CD4-positive, alpha-beta T cell treated with Interleukin-2 at 100 ng/mL for 4 hours (primary cell): Measurements from ENCODE around the gene PBXIP1.

Experiments used
- DNase-seq: peaks from one replicate; pipeline ENCODE4 v3.0.0-alpha.2; 2020; ENCODE audit warnings: low spot score

The PBXIP1 gene

DNA sequence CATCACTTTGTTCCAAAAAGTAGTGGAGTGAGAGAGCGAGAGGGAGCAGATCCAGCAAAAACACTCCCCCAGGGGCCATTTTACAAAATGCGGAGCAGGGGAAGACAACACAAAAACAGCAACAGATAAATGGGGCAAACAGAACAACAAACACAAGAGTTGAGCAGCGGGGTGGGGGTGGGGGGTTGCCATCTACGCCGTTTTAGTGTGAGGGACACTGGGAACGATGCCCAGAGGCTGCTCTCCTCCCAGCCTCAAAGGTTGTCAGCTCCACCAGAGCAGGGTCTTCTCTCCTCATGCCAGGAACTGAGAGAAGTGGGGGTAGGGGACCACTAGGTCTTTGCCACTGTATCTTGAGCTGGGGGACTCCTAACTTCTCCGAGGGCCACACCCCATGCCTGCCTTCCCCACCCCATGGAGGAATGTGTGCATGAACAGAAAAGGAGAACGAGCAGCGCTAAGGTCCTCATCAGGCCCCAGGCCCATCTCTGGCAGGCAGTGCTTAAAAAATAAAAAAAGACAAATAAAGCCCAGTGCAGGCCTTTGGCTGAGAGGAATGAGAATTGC is 1.3 kb upstream of the PBXIP1 start:
- no peak for DNase-seq

DNA sequence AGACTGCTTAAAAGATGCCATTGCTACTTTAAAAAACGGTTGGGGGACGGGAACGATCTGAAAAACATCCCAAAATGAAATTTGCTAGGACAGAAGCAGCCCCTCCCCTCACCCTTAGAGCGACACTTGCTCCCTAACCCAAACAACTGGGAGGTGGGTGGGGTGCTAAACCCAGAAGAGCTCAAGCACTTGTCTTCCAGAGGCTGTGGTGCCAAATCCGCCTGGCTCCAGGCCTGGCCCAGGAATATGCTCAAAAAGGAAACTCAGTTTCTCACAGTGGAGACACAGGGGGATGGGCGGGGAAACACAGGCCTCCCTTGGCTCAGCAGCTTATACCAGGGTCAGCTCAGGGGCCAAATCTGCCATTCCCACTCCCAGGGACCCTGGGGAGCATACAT is 644 bp upstream of the PBXIP1 start:
- DNase-seq = no peak

DNA sequence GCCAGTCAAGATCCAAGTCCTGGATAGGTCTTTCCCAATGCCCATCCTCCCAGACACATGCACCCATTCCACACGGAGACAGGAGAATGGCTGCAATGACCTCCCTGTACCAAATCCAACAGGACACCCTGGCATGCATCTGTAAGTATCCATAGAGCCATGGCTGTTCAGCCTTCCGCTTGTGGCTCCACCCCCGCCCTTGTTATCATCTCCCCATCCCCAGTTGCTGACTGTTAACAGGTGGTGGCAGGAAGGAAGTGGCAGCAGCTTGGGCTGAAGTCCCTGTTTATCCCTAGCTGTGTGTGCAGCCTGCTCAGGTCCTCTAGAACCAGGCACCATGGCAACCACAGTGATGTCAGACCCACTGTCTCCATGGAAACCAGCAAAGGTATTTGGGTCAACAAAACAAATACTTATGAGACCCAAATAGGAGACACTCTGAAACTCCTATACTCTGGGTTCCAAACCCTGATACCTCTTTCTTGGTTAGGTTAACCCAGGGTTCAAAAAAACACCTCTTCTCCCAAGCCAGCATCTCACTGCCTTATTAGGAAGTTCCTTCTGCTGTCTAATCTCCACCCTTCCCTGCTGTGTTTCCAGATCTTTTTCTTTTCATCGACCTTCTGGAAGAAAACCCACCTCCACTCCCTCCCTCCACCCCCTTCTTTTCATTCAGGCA is 721 bp downstream of the PBXIP1 start:
- DNase-seq = peak; percentile 99

DNA sequence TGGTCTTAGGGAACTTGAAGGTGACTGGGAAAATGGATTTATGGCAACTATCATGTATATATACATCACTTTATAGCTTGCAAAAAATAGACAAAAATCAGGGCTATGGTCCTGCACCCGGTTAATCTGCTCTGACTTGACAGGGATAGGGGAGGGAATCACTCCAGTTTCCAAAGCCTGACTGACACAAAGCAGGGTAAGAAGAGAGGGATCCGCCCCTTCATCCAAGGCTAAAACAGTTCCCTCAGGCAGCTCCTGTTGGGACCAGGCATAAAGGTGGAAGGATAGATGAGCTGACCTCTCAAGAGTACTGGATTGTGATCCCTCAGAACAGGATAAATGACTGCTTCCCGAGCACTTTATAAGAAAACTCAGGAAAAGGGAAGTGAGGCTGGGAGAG is 1.4 kb downstream of the PBXIP1 start:
- DNase-seq = no peak

DNA sequence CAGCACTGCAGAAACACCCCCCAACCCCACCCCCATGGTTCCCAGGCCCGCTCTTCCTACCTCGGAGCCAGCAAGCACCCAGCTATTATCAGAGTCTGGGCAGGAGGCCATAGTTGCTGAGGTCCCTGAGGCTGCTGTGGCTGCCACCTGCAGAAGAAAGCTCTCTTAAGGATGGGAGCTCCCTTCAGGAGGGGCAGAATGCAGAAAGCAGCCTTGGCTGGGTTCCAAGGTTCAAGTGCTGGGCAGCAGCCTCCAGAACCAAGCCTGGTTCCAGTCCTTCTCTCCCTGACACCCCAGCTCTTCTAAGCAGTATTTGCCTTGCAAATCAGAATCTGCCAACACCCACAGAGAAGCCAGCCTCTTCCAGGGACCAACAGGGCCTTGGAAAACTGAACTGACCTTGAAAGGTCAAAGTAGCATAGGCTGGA is 2.3 kb downstream of the PBXIP1 start:
- DNase-seq = no peak

DNA sequence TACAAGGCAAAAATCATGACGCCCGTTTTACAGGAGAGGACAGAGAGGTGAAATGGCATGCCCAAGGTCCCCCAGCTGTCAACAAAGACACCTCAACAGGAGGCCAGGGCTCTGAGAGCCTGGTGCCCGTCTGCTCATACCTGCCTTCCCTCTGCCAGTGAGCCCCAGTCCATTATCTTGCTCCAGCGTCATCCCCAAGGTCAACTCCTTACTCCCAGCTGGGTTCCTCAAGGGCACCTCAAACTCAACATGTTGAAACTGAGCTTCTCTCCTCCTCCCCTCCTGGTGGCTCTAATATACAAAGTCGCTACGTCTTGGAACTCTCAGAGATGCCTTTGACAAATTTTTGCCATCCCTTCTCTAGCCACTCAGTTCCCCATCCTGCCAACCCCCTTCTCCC is 3.2 kb downstream of the PBXIP1 start:
- no peak for DNase-seq

DNA sequence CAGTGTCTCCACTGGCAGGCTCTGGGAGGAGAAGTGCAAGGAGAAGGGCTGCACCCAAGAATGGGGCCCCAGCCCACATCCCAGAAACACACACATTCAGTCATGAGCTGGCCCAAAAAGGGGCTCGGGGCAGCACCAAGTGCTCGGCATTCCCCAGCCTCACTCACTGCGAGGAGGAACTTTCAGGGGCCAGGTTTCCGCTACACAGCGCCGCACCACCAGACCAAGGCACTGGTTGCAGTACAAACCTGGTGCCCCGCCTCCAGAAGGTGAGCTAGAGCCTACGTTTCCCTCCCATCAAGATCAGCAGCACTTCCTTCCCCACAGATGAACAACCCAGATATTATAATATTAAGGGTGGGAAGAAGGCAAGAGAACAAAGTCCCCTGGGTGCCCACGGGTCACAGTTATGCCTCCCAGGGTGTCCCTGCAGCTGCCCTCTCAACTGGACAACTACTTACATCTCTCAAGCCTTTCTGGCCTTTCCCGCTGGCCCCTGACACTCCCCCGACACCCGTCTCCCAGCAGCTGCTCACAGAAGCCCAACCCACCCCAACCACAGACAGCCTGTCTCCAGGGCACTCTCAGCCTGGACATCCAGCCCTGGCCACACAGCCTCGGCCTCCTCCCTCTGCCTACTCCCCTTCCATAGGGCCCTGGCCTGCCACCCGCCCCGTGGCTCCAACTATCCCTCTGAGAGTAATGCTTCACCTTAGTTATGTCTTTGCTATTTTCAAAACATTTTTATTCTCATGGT is 3.8 kb downstream of the PBXIP1 start:
- DNase-seq = peak; percentile 67

DNA sequence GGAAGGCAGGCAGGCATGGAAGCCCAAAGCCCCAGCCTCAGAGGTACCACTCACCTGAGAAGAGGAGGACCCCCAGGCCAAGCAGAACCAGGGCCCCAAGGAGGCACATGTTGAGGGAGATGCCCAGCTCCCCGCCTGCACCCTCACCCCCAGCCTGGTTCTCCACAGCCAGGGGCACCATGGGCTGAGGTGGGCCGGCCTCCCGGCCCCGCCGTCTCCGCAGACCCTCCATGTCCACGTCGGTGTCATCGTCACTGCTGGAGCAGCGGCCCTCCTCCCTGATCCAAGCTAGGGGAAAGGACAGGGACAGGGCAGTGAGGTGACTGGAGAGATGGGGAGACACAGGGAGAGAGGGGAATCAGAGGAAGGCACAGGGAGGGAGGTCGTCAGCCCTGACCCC is 7.8 kb downstream of the PBXIP1 start:
- no peak for DNase-seq

DNA sequence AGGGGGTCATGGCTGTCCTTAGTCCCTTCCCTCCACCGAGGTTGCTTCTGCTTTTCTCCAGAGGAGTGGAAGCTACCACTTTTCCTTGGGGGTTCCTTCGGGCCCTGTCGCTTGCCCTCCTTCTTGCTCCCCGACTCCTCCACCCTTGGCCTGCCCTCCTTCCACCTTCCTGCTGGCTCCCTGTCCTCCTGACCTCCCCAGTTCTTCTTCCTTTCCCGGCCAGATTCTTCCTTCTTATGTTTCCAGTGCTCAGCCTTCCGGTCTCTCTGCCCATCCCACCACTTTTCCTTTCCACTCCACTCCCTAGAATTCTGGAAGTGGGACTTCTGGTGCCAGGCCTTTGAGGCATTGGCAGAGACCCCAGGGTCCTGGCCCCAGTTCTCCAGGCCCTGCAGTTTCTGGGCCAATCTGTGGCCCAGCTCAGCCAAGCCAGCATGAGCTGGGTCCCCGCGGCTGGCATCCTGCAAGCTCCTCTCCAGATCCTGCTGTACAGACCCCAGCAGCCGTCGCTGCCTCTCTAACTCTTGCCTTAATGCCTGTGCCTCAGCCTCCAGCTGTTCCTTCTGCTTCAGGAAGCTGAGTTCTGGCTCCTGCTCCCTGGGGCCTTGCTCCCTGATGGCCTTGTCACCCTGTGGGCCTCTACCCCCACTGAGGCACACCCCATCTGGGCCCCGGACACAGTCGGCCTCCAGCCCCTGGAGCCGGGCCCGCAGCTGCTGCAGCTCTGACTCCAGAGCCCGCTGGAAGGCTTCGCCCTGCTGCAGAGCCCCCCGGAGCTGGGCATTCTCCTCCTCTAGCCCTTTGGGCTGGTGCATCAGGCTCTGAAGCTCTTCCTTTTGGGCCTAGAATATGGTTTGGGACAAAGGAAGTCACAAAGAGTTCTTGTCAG is 9.7 kb downstream of the PBXIP1 start:
- no peak for DNase-seq

DNA sequence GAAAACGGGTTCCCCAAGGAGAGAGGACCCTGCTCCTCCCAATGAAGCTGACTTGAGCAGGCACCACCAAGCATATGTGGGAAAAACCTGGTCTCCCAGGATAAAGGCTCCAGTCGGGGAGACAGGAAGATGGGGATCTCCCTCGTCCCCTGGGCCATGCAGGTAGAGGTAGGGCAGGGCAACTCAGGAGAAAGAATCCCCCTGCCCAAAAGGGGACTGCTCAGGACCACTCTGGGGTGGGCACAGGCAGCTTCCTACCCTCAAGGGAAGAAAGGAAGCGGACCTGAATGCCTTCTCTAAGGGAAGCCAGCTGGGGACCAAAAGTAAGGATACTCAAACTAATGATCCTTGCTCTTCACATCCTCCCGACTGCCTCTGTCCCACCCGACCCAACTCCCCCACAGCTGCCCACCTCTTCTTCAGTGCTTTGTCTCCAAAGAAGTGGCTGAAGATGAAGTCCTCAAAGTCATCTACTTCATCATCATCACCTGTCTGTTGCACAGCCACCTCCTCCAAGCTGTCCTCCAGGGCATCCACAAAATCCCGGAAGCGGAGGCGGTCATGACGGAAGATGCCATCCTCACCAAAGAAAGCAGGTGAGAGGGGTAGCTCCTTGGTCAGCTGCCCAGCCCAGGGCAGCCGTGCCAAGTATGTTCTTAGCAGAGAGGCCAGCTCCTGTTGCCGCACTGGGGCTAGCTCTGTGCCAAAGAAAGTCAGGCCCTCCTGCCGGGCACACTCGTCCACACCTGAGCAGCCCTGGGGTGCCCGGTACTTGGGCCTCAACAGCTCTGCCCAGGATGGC is 10.5 kb downstream of the PBXIP1 start:
- no peak for DNase-seq

DNA sequence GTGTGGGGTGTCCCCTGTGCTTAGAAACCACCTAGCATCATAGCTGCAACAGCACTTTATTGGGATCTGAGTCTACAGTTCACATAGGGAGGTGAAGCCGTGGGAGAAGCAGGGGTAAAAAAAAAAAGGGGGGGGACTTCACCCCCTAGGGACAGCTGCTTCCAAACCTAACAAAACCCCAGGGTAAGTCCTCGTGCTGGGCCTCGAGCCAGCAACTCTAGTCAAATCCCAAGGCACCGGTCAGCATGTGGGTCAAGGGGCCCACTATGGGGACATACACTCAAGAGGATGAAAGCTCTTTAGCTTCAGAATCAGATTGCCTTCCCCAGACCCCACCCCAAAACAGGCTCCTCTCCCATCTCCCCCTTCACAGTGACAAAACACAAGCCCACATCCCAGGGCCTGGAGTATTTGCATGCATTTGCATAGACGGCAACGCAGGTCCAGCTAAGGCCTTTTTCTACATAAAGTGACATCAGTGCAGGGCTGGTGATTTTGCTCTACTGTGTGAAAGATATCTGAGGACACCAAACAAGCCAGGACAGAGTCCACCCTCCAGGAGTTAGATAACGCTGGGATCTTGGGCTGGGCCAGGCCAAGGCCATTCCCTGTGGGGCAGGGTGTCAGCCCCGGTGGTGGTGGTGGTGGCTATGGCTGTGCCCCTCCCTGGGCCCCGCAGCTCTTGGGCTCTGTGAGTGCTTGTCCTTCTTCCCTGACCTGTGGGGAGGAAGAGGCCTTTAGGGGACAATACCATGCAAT is 11.3 kb downstream of the PBXIP1 start:
- no peak for DNase-seq

DNA sequence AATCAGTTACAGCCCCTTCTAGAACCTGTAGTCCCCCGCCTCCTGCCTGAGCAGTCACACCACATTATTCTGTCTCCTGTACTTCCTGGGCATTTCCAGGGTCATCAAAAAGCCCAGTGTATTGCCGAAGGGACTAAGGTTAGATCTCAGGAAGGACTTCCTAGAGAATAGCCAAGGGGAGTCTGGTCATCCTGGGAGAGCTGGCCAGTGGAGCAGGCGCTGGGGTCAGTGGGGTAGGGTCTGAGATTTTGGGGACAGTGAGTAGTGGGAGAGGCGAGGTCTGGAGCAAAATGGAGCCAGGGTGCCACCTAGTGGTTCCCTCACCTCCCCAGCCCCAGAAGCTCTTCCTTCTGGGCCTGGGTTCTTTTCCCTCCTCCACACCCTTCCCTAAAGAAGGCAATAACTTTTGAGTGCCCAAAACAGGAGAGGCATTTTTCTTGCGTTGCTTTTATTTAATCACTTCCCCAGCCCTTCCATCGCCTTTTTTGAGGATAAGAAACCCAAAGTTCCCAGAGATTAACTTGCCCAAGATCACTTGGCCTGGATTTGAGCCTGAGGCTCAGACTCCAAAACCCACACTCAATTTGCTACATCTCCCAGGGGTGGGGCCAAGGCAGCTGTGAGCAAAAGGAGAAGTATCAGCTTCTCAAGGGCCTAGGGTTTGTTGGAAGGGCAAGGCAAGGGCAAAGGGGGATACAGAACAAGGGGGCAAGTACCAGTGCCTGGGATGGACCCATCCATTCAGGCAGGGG is 12.1 kb downstream of the PBXIP1 start:
- DNase-seq = no peak

DNA sequence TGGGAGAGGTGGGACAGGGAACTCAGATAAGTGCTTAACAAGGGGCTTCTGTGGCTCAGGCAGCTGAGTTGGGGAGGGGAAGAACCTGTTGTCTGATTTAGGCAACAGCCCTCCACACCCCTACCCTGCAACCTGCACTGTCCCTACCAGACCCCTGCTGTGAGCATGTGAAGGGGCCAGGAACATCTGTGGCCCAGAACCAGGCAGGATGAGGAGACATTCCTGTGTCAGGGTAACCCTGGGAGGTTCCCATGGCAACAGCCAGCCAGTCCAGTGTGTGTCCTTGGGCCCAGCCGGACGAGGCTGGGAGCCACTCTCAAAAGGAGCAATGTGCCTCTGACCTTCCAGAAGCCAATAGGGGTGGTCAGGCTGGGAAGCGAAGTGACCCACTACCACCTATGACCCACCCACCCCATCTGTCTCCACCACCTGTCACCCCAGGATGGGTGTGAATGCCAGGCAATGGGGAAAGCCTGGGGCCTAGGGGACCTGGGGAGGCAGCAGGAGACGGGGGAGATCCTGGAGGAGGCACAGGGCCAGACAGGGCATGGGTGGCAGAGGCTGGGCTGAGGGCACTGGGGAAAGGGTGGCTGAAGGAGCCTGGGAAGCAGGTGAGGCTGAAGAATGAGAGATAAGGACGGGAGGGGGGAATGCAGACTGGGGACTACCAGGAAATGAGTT is 14.4 kb downstream of the PBXIP1 start:
- no peak for DNase-seq

DNA sequence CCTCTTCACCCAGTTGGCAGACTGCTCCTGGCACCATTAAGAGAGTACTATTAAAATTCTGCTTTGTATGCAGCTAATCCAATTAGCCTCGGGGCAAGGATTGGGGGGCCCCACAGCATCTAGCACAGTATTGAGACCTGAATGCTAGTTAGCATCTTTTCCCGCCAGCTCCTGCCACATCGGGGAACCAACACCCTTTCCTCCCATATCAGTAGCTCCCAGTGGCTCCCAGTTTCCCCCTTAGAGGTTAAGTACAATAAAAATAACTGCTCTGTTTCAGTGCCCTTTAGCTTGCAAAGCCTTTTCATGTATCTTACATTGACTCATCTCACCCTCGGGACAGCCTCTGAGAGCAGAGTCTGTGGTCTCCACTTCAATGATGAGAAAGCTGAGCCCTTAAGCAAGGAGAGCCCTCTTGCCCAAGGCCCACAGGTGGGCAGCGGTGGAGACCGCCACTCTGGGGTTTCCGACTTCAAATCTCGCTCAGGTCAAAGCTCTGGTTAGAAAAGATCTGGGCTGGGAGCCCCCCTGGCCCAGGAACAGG is 15.2 kb downstream of the PBXIP1 start:
- DNase-seq = no peak

DNA sequence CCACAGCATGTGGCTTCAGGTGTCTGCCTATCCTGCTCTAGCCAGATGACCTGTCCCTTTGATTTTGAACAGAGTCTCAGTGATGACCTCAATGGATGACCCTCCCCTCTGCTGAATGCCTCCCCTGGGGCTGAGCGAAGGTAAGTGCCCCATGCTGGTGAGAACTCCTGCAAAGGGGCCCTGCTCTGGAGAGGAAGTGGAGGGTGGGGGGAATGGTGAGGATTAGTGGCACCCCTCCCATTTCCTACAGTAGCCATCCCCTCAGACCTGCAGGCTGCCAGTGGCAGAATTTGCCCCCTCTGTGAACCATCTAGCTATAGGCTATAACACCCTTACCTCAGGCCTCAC is 15.7 kb downstream of the PBXIP1 start:
- no peak for DNase-seq

DNA sequence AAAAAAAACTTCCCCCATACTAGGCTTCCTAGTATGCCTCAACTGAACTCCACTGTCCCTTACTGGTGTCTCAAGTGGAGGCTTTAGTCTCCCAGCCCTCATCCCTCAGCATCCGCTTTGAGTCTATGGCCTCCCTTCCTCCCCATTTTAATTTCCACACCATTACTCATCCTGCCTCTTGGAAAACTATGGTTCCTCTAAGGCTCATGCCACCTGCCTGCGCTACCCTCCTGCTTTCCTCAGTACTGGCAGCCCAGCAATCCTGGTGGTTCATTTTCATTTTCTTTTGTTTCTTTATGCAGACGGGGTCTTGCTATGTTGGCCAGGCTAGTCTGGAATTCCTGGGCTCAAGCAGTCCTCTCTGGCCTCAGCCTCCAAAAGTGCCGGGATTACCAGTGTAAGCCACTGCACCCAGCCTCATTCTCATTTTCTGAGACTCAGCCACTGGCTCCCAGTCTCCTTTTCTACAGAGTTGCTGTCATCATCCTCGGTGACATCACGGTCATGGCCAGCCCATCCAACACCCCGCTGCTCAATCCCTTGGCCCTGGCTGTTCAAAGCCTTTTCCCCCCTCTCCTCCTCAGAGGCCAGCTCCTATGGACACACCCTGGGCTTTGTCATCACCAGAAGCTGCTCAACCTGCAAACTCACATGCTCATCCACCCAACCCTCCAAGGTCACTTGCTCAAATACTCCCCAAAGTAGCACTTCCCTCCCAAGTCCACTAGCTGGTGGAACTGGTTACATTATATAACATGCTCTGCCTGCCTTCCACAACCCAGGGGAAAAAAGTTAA is 17.1 kb downstream of the PBXIP1 start:
- DNase-seq = no peak

DNA sequence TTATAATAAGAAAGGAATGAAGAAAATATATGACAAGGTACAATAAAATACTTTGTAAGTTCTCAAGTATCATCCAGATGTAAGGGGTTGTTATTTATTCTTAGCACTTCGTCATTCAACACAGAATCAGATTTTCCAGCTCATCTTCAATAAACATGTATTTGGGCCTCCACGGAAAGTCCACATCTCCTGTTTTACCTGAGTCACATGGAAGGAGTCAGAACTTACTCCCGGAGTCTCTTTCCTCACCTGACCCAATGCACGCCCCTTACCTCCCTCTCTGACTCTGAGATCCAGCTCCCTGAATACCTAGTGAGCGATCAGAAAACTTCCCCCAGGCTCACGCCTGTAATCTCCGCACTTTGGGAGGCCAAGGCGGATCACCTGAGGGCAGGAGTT is 17.9 kb downstream of the PBXIP1 start:
- DNase-seq = no peak
